GM12878 (cell line): ENCODE results near the gene ERV3-1. TPM values are rescaled to one million over a fixed set of nuclear protein-coding genes. Genes with fewer than 3 reads are reported as not detected.
"Not testable (repeated sequence)": the region's sequence is repeated elsewhere in the genome, so short reads cannot be mapped to it uniquely, and the experiment has no call there.

Source experiments
- ATAC-seq: fragments of 200-7000 bp; cut with Tn5 transposase; 3 replicates; pipeline ENCODE4 v1.9.1; 2020; ENCODE audit warnings: mild to moderate bottlenecking, moderate library complexity
- BruUV-seq: library from RNA; stranded (reverse); fragments of 400-500 nt; replicated peaks from 2 replicates; lab custom pipeline; 2021; lab: Mats Ljungman, UMichigan
- CTCF ChIA-PET: fragments of 300-600 bp; sonication (Branson Sonifier 250); formaldehyde crosslinking; extraction: SDS; loops from one replicate; lab custom pipeline; 2021; ENCODE audit warnings: inconsistent platforms; lab: Yijun Ruan, JAX
- POLR2A ChIA-PET: fragments of 350-600 bp; formaldehyde crosslinking; extraction: SDS; loops from one replicate; lab custom pipeline; 2021; ENCODE audit warnings: inconsistent platforms; lab: Charles Lee
- RAD21 ChIA-PET: fragments of 300-600 bp; sonication (Branson Sonifier 250); formaldehyde crosslinking; loops from one replicate; lab custom pipeline; 2023; ENCODE audit warnings: antibody characterized with exemption; ENCODE audit not compliant: unreplicated experiment; lab: Charles Lee
- SMC1A ChIA-PET: fragments of 300-600 bp; sonication (Branson Sonifier 250); formaldehyde crosslinking; loops from one replicate; lab custom pipeline; 2023; ENCODE audit not compliant: unreplicated experiment, uncharacterized antibody; lab: Charles Lee
- DNase-seq: peaks from one replicate; pipeline ENCODE4 v3.0.0-alpha.2; 2011; ENCODE audit warnings: low read depth, low spot score
- FAIRE-seq: peaks from 3 replicates; lab custom pipeline; 2011; peaks lifted over from hg19 to GRCh38; lab: Jason Lieb, UNC
- H2AFZ ChIP-seq: 2 replicates; pipeline ENCODE4 v1.6.0; 2011; ENCODE audit warnings: low read depth, low read length, control low read depth; ENCODE audit not compliant: control insufficient read depth
- H3K27ac ChIP-seq: 2 replicates; pipeline ENCODE4 v1.5.1; 2011; ENCODE audit warnings: control low read depth; ENCODE audit not compliant: control insufficient read depth, insufficient read depth
- H3K27me3 ChIP-seq, 2 experiments: replicated peaks in 1 of 2; 2 replicates each; pipeline versions ENCODE4 v1.6.0 to v1.6.1; 2011; ENCODE audit warnings: low read length in 1 of 2; ENCODE audit not compliant: control insufficient read depth in 2 of 2, insufficient read depth in 2 of 2
- H3K36me3 ChIP-seq, 2 experiments: 2 replicates each; pipeline ENCODE4 v1.5.1; 2011; ENCODE audit warnings: low read length in 1 of 2; ENCODE audit not compliant: control insufficient read depth in 2 of 2, insufficient read depth in 2 of 2
- H3K4me1 ChIP-seq: 2 replicates; pipeline ENCODE4 v1.6.1; 2011; ENCODE audit warnings: mild to moderate bottlenecking, low read length, moderate library complexity, mixed read lengths; ENCODE audit not compliant: control insufficient read depth, insufficient read depth
- H3K4me2 ChIP-seq: 2 replicates; pipeline ENCODE4 v1.6.0; 2011; ENCODE audit warnings: control low read depth; ENCODE audit not compliant: control insufficient read depth, insufficient read depth
- H3K4me3 ChIP-seq: fragments of 200-600 bp; sonication (generic); 2 replicates; pipeline ENCODE4 v1.5.1; 2016
- H3K79me2 ChIP-seq: 2 replicates; pipeline ENCODE4 v1.6.0; 2011; ENCODE audit warnings: low read length; ENCODE audit not compliant: control insufficient read depth, insufficient read depth
- H3K9ac ChIP-seq: 2 replicates; pipeline ENCODE4 v1.8.0; 2011; ENCODE audit warnings: low read length, control low read depth, mixed read lengths; ENCODE audit not compliant: control insufficient read depth, insufficient read depth
- H3K9me3 ChIP-seq: replicated peaks from 3 replicates; pipeline ENCODE4 v1.5.1; 2011; ENCODE audit warnings: mild to moderate bottlenecking, low read length; ENCODE audit not compliant: control insufficient read depth, insufficient read depth
- H4K20me1 ChIP-seq: 2 replicates; pipeline ENCODE4 v1.6.0; 2011; ENCODE audit not compliant: control insufficient read depth, insufficient read depth
- WGBS: methylation state at CpG from one replicate; pipeline ENCODE4 v1.1.6; 2016; ENCODE audit warnings: low lambda C conversion rate; ENCODE audit not compliant: insufficient replicate concordance, insufficient coverage; ENCODE audit errors: missing lambda C conversion rate; 5-methylcytosine and 5-hydroxymethylcytosine counted together
- in situ Hi-C: fragments of 300-500 bp; cut with MboI; formaldehyde crosslinking; loops from 9 replicates; pipeline ENCODE4 v1.14.3; 2018; ENCODE audit warnings: mixed read lengths
- intact Hi-C: fragments of 100-400 bp; cut with micrococcal nuclease; formaldehyde crosslinking; loops from one replicate; pipeline ENCODE4 v1.14.2; 2022; ENCODE audit not compliant: unreplicated experiment
- polyA plus RNA-seq, 11 experiments: library from polyadenylated mRNA; depleted of rRNA in 4 of 11; unstranded in 6 of 11; stranded (reverse) in 5 of 11; fragments of >200 nt; fragmentation: Nextera tagmentation in 4 of 11; fragmentation: Illumina TruSeq in 1 of 11; extraction: Ambion mirVana in 4 of 11; extraction: Trizol in 1 of 11; gene quantifications; 1 replicate in 1 of 11; 2 replicates in 10 of 11; pipeline versions ENCODE4 v1.2.1 to v1.2.3, GENCODE V29; 2011 to 2016; ENCODE audit warnings: inconsistent platforms in 2 of 11, missing spikeins in 2 of 11, low read depth in 1 of 11
- total RNA-seq, 4 experiments: library from RNA; depleted of rRNA in 3 of 4; stranded (reverse); fragments of >200 nt in 3 of 4; fragmentation: Illumina TruSeq in 1 of 4; extraction: Trizol in 1 of 4; gene quantifications; 2 replicates each; pipeline versions ENCODE4 v1.2.1 to v1.2.3, GENCODE V29; 2013 to 2021

Gene ERV3-1
- total and polyA plus RNA-seq, 10 of the 15 experiments (the other 5 are each of a cell fraction or from before 2014, with no cell fraction given) = 9.4 to 23.4 (median 15.1) TPM

GRCh38 chr7:65054466-65054994 is 48.0 kb upstream of the ERV3-1 start:
- H3K9me3 ChIP-seq, H3K36me3 ChIP-seq, ATAC-seq, H3K4me1 ChIP-seq, H4K20me1 ChIP-seq, H2AFZ ChIP-seq, H3K4me3 ChIP-seq, H3K79me2 ChIP-seq, intact Hi-C loops, FAIRE-seq, H3K4me2 ChIP-seq, RAD21 ChIA-PET, DNase-seq, in situ Hi-C loops, H3K27ac ChIP-seq, BruUV-seq, H3K9ac ChIP-seq, SMC1A ChIA-PET, H3K27me3 ChIP-seq, POLR2A ChIA-PET, CTCF ChIA-PET: not testable (repeated sequence)
- 46% methylated on average over 2 of the region's 2 CpGs for WGBS

GRCh38 chr7:65051654-65052053 is 45.2 kb upstream of the ERV3-1 start:
- H3K27ac ChIP-seq, intact Hi-C loops, H3K79me2 ChIP-seq, DNase-seq, BruUV-seq, SMC1A ChIA-PET, H3K36me3 ChIP-seq, H3K4me1 ChIP-seq, ATAC-seq, H3K4me3 ChIP-seq, in situ Hi-C loops, RAD21 ChIA-PET, H3K4me2 ChIP-seq, H3K9me3 ChIP-seq, H2AFZ ChIP-seq, FAIRE-seq, H3K9ac ChIP-seq, POLR2A ChIA-PET, H3K27me3 ChIP-seq, H4K20me1 ChIP-seq, CTCF ChIA-PET: not testable (repeated sequence)
- no CpG with 5 or more reads among the region's 3 CpGs for WGBS

- H3K4me3 ChIP-seq, H3K4me2 ChIP-seq, H3K9ac ChIP-seq, FAIRE-seq, POLR2A ChIA-PET, H3K9me3 ChIP-seq, H3K4me1 ChIP-seq, H3K36me3 ChIP-seq, H2AFZ ChIP-seq, intact Hi-C loops, SMC1A ChIA-PET, ATAC-seq, H3K79me2 ChIP-seq, BruUV-seq, H3K27me3 ChIP-seq, H4K20me1 ChIP-seq, DNase-seq, CTCF ChIA-PET, in situ Hi-C loops, H3K27ac ChIP-seq, RAD21 ChIA-PET: not testable (repeated sequence)
Measured at GRCh38 chr7:65051139-65051538, 44.7 kb upstream of the ERV3-1 start.

- H3K9me3 ChIP-seq, H3K4me1 ChIP-seq, RAD21 ChIA-PET, BruUV-seq, H4K20me1 ChIP-seq, H3K36me3 ChIP-seq, H2AFZ ChIP-seq, in situ Hi-C loops, H3K27ac ChIP-seq, FAIRE-seq, SMC1A ChIA-PET, H3K4me2 ChIP-seq, H3K27me3 ChIP-seq, H3K79me2 ChIP-seq, ATAC-seq, DNase-seq, H3K9ac ChIP-seq, intact Hi-C loops, CTCF ChIA-PET, H3K4me3 ChIP-seq: not testable (repeated sequence)
- WGBS = 95% methylated on average over 4 of the region's 4 CpGs
- POLR2A ChIA-PET = interaction anchor here (0.6 kb wide), 1 partner anchor 13 kb away, joined by 4 read pairs; no protein-coding TSS in a partner anchor
Measured at GRCh38 chr7:65046329-65046728, 39.8 kb upstream of the ERV3-1 start.
